ENCODE measurements around the gene PDX1.

DNA sequence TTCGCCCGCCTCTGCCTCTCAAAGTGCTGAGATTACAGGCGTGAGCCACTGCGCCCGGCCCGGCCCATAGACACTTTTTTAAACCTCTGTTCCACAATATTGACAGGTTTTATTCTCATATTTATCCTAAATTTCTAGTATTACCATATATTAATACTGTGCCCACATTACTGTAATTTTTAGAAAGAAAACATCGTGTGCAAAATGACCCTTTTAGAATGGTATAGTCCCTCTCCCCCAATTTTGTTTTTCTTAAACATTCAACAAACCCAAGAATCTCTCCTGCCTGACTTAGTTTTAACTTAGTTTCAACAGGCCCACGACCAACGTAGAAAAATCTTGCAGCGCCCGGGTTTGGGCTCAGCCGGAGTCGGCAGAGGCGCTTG, 40.2 kb downstream of the PDX1 start:
- no peak for TF ChIP-seq POLR2AphosphoS5 (IDR thresholded peaks at IDR 0.05; ENCODE audit: low read depth, low read length)
- no peak for TF ChIP-seq TAF1 (IDR thresholded peaks at IDR 0.05; ENCODE audit: low read depth, low read length)
- no peak for TF ChIP-seq POLR2A (IDR thresholded peaks at IDR 0.05; ENCODE audit: low read depth, low read length)
- no peak for TF ChIP-seq PAX5 (IDR thresholded peaks at IDR 0.05; ENCODE audit: insufficient read depth, low read length, severe bottlenecking)
